HCT116 (cell line): ENCODE results near the gene POR. TPM values are rescaled to one million over a fixed set of nuclear protein-coding genes. Genes with fewer than 3 reads are reported as not detected.

ENCODE experiments used
- ATAC-seq: fragments of 200-7000 bp; cut with Tn5 transposase; 2 replicates; pipeline ENCODE4 v1.9.1; 2020; ENCODE audit warnings: mild to moderate bottlenecking, moderate library complexity
- BruUV-seq: library from RNA; stranded (reverse); fragments of 400-500 nt; replicated peaks from 2 replicates; lab custom pipeline; 2021; lab: Mats Ljungman, UMichigan
- CTCF ChIA-PET: fragments of 300-600 bp; sonication (Branson Sonifier 250); formaldehyde crosslinking; loops from one replicate; lab custom pipeline; 2021; ENCODE audit warnings: antibody characterized with exemption; lab: Charles Lee
- POLR2A ChIA-PET: fragments of 300-600, 350-600 bp; sonication (Branson Sonifier 250); formaldehyde crosslinking; loops from one replicate; lab custom pipeline; 2021; ENCODE audit warnings: antibody characterized with exemption; lab: Charles Lee
- RAD21 ChIA-PET, 2 experiments: fragments of 300-600 bp; sonication (Branson Sonifier 250); formaldehyde crosslinking; loops; one replicate each; lab custom pipeline; 2023; ENCODE audit warnings: low total read pairs in 2 of 2; ENCODE audit not compliant: uncharacterized antibody in 2 of 2, unreplicated experiment in 2 of 2, low non-redundant PET in 1 of 2; lab: Charles Lee
- DNase-seq: peaks from one replicate; pipeline ENCODE4 v3.0.0-alpha.2; 2010; ENCODE audit warnings: low read depth, low spot score
- H2AFZ ChIP-seq: fragments of 200-600 bp; shearing (Covaris generic), sonication (generic); 2 replicates; pipeline ENCODE4 v1.6.1; 2017; ENCODE audit warnings: low read depth, mixed run types, mixed read lengths, antibody characterized with exemption, low read length; ENCODE audit not compliant: poor library complexity, severe bottlenecking
- H3K27ac ChIP-seq: 2 replicates; pipeline ENCODE4 v1.5.1; 2012; ENCODE audit warnings: low read depth, low read length
- H3K27me3 ChIP-seq: fragments of 200-600 bp; sonication (generic); 2 replicates; pipeline ENCODE4 v1.6.1; 2016; ENCODE audit warnings: mixed run types, low read length, mixed read lengths; ENCODE audit not compliant: insufficient read depth
- H3K36me3 ChIP-seq, 2 experiments: fragments of 200-500 bp in 1 of 2; fragments of 200-600 bp in 1 of 2; sonication (Bioruptor generic) in 1 of 2; sonication (generic) in 1 of 2; 2 replicates each; pipeline versions ENCODE4 v1.5.1 to v1.6.1; 2014 to 2016; ENCODE audit warnings: low read length in 2 of 2, inconsistent platforms in 1 of 2, mixed read lengths in 1 of 2, mixed run types in 1 of 2; ENCODE audit not compliant: insufficient read depth in 2 of 2, control insufficient read depth in 1 of 2
- H3K4me1 ChIP-seq, 2 experiments: fragments of 200-600 bp in 1 of 2; sonication (generic) in 1 of 2; 2 replicates each; pipeline versions ENCODE4 v1.5.1 to v1.6.1; 2012 to 2017; ENCODE audit warnings: low read length in 2 of 2, inconsistent platforms in 1 of 2, mild to moderate bottlenecking in 1 of 2, mixed read lengths in 1 of 2, mixed run types in 1 of 2, moderate library complexity in 1 of 2; ENCODE audit not compliant: insufficient read depth in 2 of 2, control insufficient read depth in 1 of 2
- H3K4me2 ChIP-seq: fragments of 200-600 bp; sonication (generic); 2 replicates; pipeline ENCODE4 v1.6.1; 2017; ENCODE audit warnings: mixed run types, low read length, mixed read lengths
- H3K4me3 ChIP-seq, 2 experiments: fragments of 200-600 bp in 1 of 2; sonication (generic) in 1 of 2; replicated peaks in 1 of 2; 2 replicates each; pipeline ENCODE4 v1.5.1; 2011 to 2016; ENCODE audit warnings: low read length in 2 of 2, control low read depth in 1 of 2, low read depth in 1 of 2, mild to moderate bottlenecking in 1 of 2, mixed read lengths in 1 of 2, mixed run types in 1 of 2
- H3K79me2 ChIP-seq: fragments of 200-600 bp; sonication (generic); 2 replicates; pipeline ENCODE4 v1.6.1; 2017; ENCODE audit warnings: mild to moderate bottlenecking, mixed run types, low read length, moderate library complexity, mixed read lengths; ENCODE audit not compliant: insufficient read depth
- H3K9ac ChIP-seq: fragments of 200-600 bp; sonication (generic); 2 replicates; pipeline ENCODE4 v1.6.1; 2016; ENCODE audit warnings: low read length, mixed read lengths
- H3K9me2 ChIP-seq: fragments of 200-600 bp; sonication (generic), shearing (Covaris generic); 2 replicates; pipeline ENCODE4 v1.6.1; 2017; ENCODE audit warnings: mixed run types, mild to moderate bottlenecking, moderate library complexity; ENCODE audit not compliant: insufficient read depth
- H3K9me3 ChIP-seq, 2 experiments: fragments of 200-500 bp in 1 of 2; fragments of 200-600 bp in 1 of 2; sonication (Bioruptor generic) in 1 of 2; sonication (generic) in 1 of 2; 2 replicates each; pipeline ENCODE4 v1.6.1; 2014 to 2017; ENCODE audit warnings: low read length in 2 of 2, mixed read lengths in 2 of 2, inconsistent platforms in 1 of 2, low read depth in 1 of 2, mild to moderate bottlenecking in 1 of 2, mixed run types in 1 of 2, moderate library complexity in 1 of 2; ENCODE audit not compliant: control insufficient read depth in 1 of 2, insufficient read depth in 1 of 2
- H4K20me1 ChIP-seq: fragments of 200-600 bp; sonication (generic), shearing (Covaris generic); 2 replicates; pipeline ENCODE4 v1.6.1; 2017; ENCODE audit warnings: mixed run types, mild to moderate bottlenecking, moderate library complexity; ENCODE audit not compliant: insufficient read depth
- CBX3 ChIP-seq: IDR thresholded peaks from 2 replicates; pipeline ENCODE4 v1.6.1; 2012; ENCODE audit warnings: low read depth
- CEBPB ChIP-seq: IDR thresholded peaks from 2 replicates; pipeline ENCODE4 v1.6.1; 2012; ENCODE audit warnings: low read depth
- EGR1 ChIP-seq: IDR thresholded peaks from 2 replicates; pipeline ENCODE4 v1.6.1; 2012; ENCODE audit warnings: low read depth
- ELF1 ChIP-seq: IDR thresholded peaks from 2 replicates; pipeline ENCODE4 v1.6.1; 2012; ENCODE audit warnings: low read depth, borderline replicate concordance
- EZH2 ChIP-seq: fragments of 200-600 bp; sonication (generic); IDR thresholded peaks from 2 replicates; pipeline ENCODE4 v1.6.1; 2017; ENCODE audit warnings: antibody characterized with exemption, mixed run types
- EZH2phosphoT487 ChIP-seq: fragments of 200-600 bp; IDR thresholded peaks from 2 replicates; pipeline ENCODE4 v1.6.1; 2018; ENCODE audit warnings: antibody characterized with exemption, borderline replicate concordance
- MAX ChIP-seq: IDR thresholded peaks from 2 replicates; pipeline ENCODE4 v1.6.1; 2012
- POLR2AphosphoS5 ChIP-seq: IDR thresholded peaks from 2 replicates; pipeline ENCODE4 v1.6.1; 2011; ENCODE audit warnings: mild to moderate bottlenecking, low read depth, low read length, moderate library complexity
- RAD21 ChIP-seq: IDR thresholded peaks from 2 replicates; pipeline ENCODE4 v1.6.1; 2012; ENCODE audit warnings: low read depth, mild to moderate bottlenecking
- REST ChIP-seq: IDR thresholded peaks from 2 replicates; pipeline ENCODE4 v1.6.1; 2012; ENCODE audit warnings: low read depth
- SP1 ChIP-seq: IDR thresholded peaks from 2 replicates; pipeline ENCODE4 v1.6.1; 2012; ENCODE audit warnings: low read depth
- TCF7L2 ChIP-seq: IDR thresholded peaks from 2 replicates; pipeline ENCODE4 v1.7.0; 2011; ENCODE audit warnings: borderline replicate concordance, inconsistent platforms; ENCODE audit not compliant: insufficient read depth, insufficient read length; ENCODE audit errors: extremely low read depth
- YY1 ChIP-seq: IDR thresholded peaks from 2 replicates; pipeline ENCODE4 v1.6.1; 2011; ENCODE audit warnings: low read length, low read depth, moderate library complexity, mild to moderate bottlenecking; ENCODE audit not compliant: insufficient replicate concordance; ENCODE audit errors: extremely low read depth
- ZFX ChIP-seq: fragments of 450-650 bp; IDR thresholded peaks from 2 replicates; pipeline ENCODE4 v1.6.1; 2017
- ZNF274 ChIP-seq: fragments of 200-500 bp; sonication (Bioruptor generic); IDR thresholded peaks from 2 replicates; pipeline ENCODE4 v1.6.1; 2014; ENCODE audit warnings: mild to moderate bottlenecking, low read depth, low read length, inconsistent platforms
- intact Hi-C: fragments of 100-400 bp; cut with micrococcal nuclease; formaldehyde crosslinking; loops from 2 replicates; pipeline ENCODE4 v1.10.0; 2022
- total RNA-seq: library from RNA; stranded (reverse); gene quantifications from one replicate; pipeline ENCODE4 v1.2.1, GENCODE V29; 2021; ENCODE audit not compliant: unreplicated experiment

The POR gene
- total RNA-seq, 1 experiment from 2014 or later = 120 TPM

- Histone ChIP-seq H2AFZ (no peak overlapping the region), H3K27me3 (no peaks in the 10 kb centered on the region), H3K27ac (no peak overlapping the region), H3K4me1 (no peaks in the 10 kb centered on the region), H3K9ac (no peak overlapping the region), H3K4me3 (no peak overlapping the region), H3K4me2 (no peak overlapping the region), H4K20me1 (no peaks in the 10 kb centered on the region), H3K79me2 (no peaks in the 10 kb centered on the region), H3K9me3 (no peaks in the 10 kb centered on the region), H3K9me2 (no peaks in the 10 kb centered on the region), H3K36me3 (0 out of 4 replicates have a peak, but pooled peaks cover 0 to under 1% of the 10 kb centered on the region in 2 experiments)
- ChIA-PET CTCF (no interaction called here), POLR2A (no interaction called here), RAD21 (no interaction called here)
- no peak for DNase-seq
- no TSS peak for BruUV-seq
- no peak for ATAC-seq
- intact Hi-C loops = no loop called here
- TF ChIP-seq POLR2AphosphoS5 (no peak), CEBPB (no peak), EZH2 (no peak), SP1 (no peak), REST (no peak), YY1 (no peak), TCF7L2 (no peak), RAD21 (no peak), ZNF274 (no peak), ZFX (no peak), MAX (no peak), EZH2phosphoT487 (no peak), EGR1 (no peak), ELF1 (no peak), CBX3 (no peak)
Observed at GRCh38 chr7:75968012-75968411, 53.1 kb downstream of the POR start.
